ENCODE results near the gene ITPA.
"Not testable (repeated sequence)": the region's sequence is repeated elsewhere in the genome, so short reads cannot be mapped to it uniquely, and the experiment has no call there.

- not testable (repeated sequence) for TF ChIP-seq POLR2A (IDR thresholded peaks at IDR 0.05)
- TF ChIP-seq, protein P1, sequence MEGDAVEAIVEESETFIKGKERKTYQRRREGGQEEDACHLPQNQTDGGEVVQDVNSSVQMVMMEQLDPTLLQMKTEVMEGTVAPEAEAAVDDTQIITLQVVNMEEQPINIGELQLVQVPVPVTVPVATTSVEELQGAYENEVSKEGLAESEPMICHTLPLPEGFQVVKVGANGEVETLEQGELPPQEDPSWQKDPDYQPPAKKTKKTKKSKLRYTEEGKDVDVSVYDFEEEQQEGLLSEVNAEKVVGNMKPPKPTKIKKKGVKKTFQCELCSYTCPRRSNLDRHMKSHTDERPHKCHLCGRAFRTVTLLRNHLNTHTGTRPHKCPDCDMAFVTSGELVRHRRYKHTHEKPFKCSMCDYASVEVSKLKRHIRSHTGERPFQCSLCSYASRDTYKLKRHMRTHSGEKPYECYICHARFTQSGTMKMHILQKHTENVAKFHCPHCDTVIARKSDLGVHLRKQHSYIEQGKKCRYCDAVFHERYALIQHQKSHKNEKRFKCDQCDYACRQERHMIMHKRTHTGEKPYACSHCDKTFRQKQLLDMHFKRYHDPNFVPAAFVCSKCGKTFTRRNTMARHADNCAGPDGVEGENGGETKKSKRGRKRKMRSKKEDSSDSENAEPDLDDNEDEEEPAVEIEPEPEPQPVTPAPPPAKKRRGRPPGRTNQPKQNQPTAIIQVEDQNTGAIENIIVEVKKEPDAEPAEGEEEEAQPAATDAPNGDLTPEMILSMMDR (IDR thresholded peaks at IDR 0.05): not testable (repeated sequence)
Measured at GRCh38 chr20:3182429-3182828, 26.9 kb upstream of the ITPA start.
